DOHH2 (cell line): ENCODE data around the gene G2E3.
"Not testable (repeated sequence)": the region's sequence is repeated elsewhere in the genome, so short reads cannot be mapped to it uniquely, and the experiment has no call there.

Source experiments
- H3F3A ChIP-seq: fragments of 200-600 bp; sonication (generic), shearing (Covaris generic); 2 replicates; pipeline ENCODE4 v1.6.0; 2016; ENCODE audit warnings: antibody characterized with exemption, mild to moderate bottlenecking; ENCODE audit not compliant: control insufficient read depth, insufficient read depth
- H3K27ac ChIP-seq: fragments of 200-600 bp; sonication (generic); 2 replicates; pipeline ENCODE4 v1.5.1; 2014; ENCODE audit warnings: low read depth, mild to moderate bottlenecking, low read length, moderate library complexity
- H3K27me3 ChIP-seq: fragments of 200-600 bp; sonication (generic); 2 replicates; pipeline ENCODE4 v1.6.1; 2014; ENCODE audit warnings: mild to moderate bottlenecking, low read length, mixed read lengths; ENCODE audit not compliant: control insufficient read depth
- H3K36me3 ChIP-seq: fragments of 200-600 bp; sonication (generic); 2 replicates; pipeline ENCODE4 v1.6.1; 2014; ENCODE audit warnings: mild to moderate bottlenecking, low read length, moderate library complexity, mixed read lengths; ENCODE audit not compliant: control insufficient read depth
- H3K4me1 ChIP-seq: fragments of 200-600 bp; sonication (generic); 2 replicates; pipeline ENCODE4 v1.6.1; 2014; ENCODE audit warnings: mild to moderate bottlenecking, low read length, mixed read lengths; ENCODE audit not compliant: control insufficient read depth
- H3K4me2 ChIP-seq: fragments of 200-600 bp; sonication (generic); 2 replicates; pipeline ENCODE4 v1.6.0; 2014; ENCODE audit warnings: mild to moderate bottlenecking, low read length, moderate library complexity
- H3K4me3 ChIP-seq: fragments of 200-600 bp; sonication (generic); 2 replicates; pipeline ENCODE4 v1.5.1; 2014; ENCODE audit warnings: mild to moderate bottlenecking, low read length, mixed read lengths
- H3K79me2 ChIP-seq: fragments of 200-600 bp; sonication (generic); 2 replicates; pipeline ENCODE4 v1.6.1; 2014; ENCODE audit warnings: mild to moderate bottlenecking, low read length, mixed read lengths; ENCODE audit not compliant: control insufficient read depth
- H3K9me2 ChIP-seq: fragments of 200-600 bp; sonication (generic); replicated peaks from 2 replicates; pipeline ENCODE4 v1.6.1; 2014; ENCODE audit warnings: mild to moderate bottlenecking, low read length, mixed read lengths; ENCODE audit not compliant: control insufficient read depth
- H3K9me3 ChIP-seq: fragments of 200-600 bp; sonication (generic); 2 replicates; pipeline ENCODE4 v1.6.1; 2014; ENCODE audit warnings: antibody characterized with exemption, low read length, mixed read lengths; ENCODE audit not compliant: control insufficient read depth, insufficient read depth
- H4K20me1 ChIP-seq: fragments of 200-600 bp; sonication (generic); 2 replicates; pipeline ENCODE4 v1.6.0; 2014; ENCODE audit warnings: low read depth, mild to moderate bottlenecking, antibody characterized with exemption, low read length, moderate library complexity; ENCODE audit not compliant: control insufficient read depth, insufficient read depth
- CTCF ChIP-seq: fragments of 200-600 bp; sonication (generic); IDR thresholded peaks from one replicate; pipeline ENCODE4 v1.5.1; 2014; ENCODE audit warnings: antibody characterized with exemption, mild to moderate bottlenecking, low read depth, low read length; ENCODE audit not compliant: poor library complexity, severe bottlenecking
- EZH2phosphoT487 ChIP-seq: fragments of 200-600 bp; sonication (generic); IDR thresholded peaks from 2 replicates; pipeline ENCODE4 v1.6.1; 2017; ENCODE audit warnings: borderline replicate concordance, mild to moderate bottlenecking, antibody characterized with exemption, low read length, moderate library complexity, mixed read lengths

Gene G2E3

GRCh38 chr14:30600922-30601918 is 42.3 kb downstream of the G2E3 start:
- Histone ChIP-seq H3K4me2 (no peak overlapping the region), H3K9me2 (no peaks in the 10 kb centered on the region), H3K27ac (no peak overlapping the region), H3F3A (no peaks in the 10 kb centered on the region), H3K79me2 (no peaks in the 10 kb centered on the region), H4K20me1 (no peaks in the 10 kb centered on the region; the same call in 1 of the 2 replicates), H3K4me1 (no peaks in the 10 kb centered on the region), H3K9me3 (no peaks in the 10 kb centered on the region), H3K36me3 (peaks cover 89% of the 10 kb centered on the region), H3K4me3 (no peak overlapping the region), H3K27me3 (no peaks in the 10 kb centered on the region)
- TF ChIP-seq EZH2phosphoT487 (no peak), CTCF (no peak)

DNA sequence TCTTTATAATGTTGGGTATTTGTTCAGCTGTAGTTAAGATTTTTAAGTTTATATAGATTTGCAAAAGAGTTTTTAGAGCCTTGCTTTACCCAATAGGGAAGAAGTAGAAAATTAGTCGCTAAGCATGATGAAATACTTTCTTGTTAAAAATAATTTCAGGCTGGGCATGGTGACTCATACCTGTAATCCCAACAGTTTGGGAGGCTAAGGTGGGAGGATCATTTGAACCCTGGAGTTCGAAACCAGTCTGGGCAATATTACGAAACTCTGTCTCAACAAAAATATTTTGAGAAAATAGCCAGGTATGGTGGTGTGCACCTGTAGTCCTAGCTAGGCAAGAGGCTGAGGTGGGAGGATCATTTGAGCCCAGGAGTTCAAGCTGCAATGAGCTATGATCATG is 44.4 kb downstream of the G2E3 start:
- Histone ChIP-seq H3K9me3 (no peaks in the 10 kb centered on the region), H4K20me1 (no peaks in the 10 kb centered on the region), H3K27ac (no peak overlapping the region), H3K27me3 (no peaks in the 10 kb centered on the region), H3K79me2 (no peaks in the 10 kb centered on the region), H3K4me3 (no peak overlapping the region), H3K9me2 (no peaks in the 10 kb centered on the region), H3K36me3 (peaks cover 83% of the 10 kb centered on the region), H3K4me1 (no peaks in the 10 kb centered on the region), H3F3A (no peaks in the 10 kb centered on the region), H3K4me2 (no peak overlapping the region)
- no peak for TF ChIP-seq EZH2phosphoT487
- no peak for TF ChIP-seq CTCF

DNA sequence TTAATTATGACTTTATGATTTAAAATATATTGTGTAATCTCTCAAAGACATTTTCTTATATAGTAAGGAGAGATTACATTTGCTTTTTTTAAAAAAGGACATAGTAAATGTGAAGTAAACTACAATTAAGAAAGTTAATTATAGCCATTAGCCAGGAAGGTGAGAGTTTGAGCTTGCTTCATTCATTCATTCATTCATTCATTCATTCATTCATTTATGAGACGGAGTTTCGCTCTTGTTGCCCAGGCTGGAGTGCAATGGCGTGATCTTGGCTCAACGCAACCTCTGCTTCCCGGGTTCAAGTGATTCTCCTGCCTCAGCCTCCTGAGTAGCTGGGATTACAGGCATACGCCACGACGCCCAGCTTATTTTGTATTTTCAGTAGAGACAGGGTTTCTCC is 45.7 kb downstream of the G2E3 start:
- not testable (repeated sequence) for H4K20me1 ChIP-seq, H3K79me2 ChIP-seq, H3K27ac ChIP-seq, H3K9me3 ChIP-seq, H3K4me2 ChIP-seq, H3K9me2 ChIP-seq, H3K27me3 ChIP-seq, H3K4me3 ChIP-seq, H3F3A ChIP-seq, H3K4me1 ChIP-seq
- peaks cover 79% of the 10 kb centered on the region for H3K36me3 ChIP-seq

DNA sequence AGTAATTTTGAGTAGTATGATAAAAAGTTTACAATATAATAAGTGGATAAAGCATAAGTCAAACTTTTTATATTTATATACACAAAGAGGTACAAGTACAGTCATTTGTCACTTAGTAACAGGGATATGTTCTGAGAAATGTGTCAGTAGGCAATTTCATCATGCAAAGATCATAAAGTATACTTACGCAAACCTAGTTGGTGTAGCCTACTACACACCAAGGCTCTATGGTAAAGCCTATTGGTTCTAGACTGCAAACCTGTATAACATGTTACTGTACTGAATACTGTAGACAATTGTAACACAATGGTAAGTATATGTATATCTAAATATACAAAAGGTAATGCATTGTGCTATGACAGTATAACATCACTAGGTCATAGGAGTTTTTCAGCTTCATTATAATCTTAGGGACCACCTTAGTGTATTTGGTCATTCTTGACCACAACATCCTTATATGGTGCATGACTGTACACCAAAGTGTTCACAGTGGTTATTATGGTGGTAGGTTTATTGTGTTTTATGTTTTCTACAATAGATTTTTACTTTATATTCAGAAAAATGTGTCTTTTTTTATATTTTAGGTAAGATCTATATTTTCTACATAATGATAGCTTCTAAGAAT is 48.3 kb downstream of the G2E3 start:
- TF ChIP-seq EZH2phosphoT487 (no peak), CTCF (no peak)
- no peaks in the 10 kb centered on the region for H3K4me1 ChIP-seq
- H3K9me3 ChIP-seq = no peaks in the 10 kb centered on the region
- H3K79me2 ChIP-seq = no peaks in the 10 kb centered on the region
- H3K27ac ChIP-seq = no peak overlapping the region
- H3K9me2 ChIP-seq = no peaks in the 10 kb centered on the region
- no peak overlapping the region for H3K4me2 ChIP-seq
- H3K4me3 ChIP-seq = no peak overlapping the region
- H3K27me3 ChIP-seq = no peaks in the 10 kb centered on the region
- no peaks in the 10 kb centered on the region for H4K20me1 ChIP-seq
- H3F3A ChIP-seq = no peaks in the 10 kb centered on the region
- peaks cover 79% of the 10 kb centered on the region for H3K36me3 ChIP-seq
